ENCODE measurements around the gene SPATA22.

- no peak for TF ChIP-seq EP300 (IDR thresholded peaks at IDR 0.05)
- TF ChIP-seq, protein P1, sequence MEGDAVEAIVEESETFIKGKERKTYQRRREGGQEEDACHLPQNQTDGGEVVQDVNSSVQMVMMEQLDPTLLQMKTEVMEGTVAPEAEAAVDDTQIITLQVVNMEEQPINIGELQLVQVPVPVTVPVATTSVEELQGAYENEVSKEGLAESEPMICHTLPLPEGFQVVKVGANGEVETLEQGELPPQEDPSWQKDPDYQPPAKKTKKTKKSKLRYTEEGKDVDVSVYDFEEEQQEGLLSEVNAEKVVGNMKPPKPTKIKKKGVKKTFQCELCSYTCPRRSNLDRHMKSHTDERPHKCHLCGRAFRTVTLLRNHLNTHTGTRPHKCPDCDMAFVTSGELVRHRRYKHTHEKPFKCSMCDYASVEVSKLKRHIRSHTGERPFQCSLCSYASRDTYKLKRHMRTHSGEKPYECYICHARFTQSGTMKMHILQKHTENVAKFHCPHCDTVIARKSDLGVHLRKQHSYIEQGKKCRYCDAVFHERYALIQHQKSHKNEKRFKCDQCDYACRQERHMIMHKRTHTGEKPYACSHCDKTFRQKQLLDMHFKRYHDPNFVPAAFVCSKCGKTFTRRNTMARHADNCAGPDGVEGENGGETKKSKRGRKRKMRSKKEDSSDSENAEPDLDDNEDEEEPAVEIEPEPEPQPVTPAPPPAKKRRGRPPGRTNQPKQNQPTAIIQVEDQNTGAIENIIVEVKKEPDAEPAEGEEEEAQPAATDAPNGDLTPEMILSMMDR (IDR thresholded peaks at IDR 0.05), result no peak
Observed at GRCh38 chr17:3475812-3476610, 4.4 kb upstream of the SPATA22 start, which contains the start of gene ASPA.
